ENCODE data around the gene MRPL36.

DNA sequence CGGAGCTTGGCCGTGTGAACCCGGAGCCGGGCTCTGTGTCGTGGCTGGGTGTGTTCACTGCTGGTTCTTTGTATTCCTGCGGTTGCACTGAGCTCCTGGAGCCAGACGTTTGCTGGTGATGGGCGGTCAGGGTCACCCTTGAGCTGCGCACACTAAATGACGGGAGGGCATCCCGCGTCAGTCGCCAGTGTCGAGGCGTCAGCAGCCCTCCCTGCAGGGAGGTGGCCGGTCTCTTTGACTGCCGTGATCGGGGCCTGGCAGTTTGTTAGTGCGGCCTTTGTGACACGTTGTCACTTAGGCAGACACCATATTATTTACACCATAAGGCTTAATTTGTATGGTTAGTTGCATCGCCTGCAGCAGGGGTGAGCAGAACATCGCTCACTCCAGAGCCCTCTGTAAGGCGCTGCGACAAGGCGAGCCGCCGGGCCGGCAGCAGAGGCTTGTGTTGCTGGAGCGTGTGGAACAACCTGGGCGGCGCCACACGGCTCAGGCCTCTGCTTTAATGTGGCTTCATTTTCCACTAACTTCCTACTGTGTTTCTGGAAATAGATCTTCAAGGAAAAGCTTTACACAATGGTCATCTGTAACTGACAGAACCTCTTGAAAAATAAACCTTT, 9.9 kb upstream of the MRPL36 start:
- no peak for TF ChIP-seq POLR2A (IDR thresholded peaks at IDR 0.05)
- no peak for TF ChIP-seq POLR2AphosphoS5 (IDR thresholded peaks at IDR 0.05; ENCODE audit: insufficient read depth in 1 of 2, low read depth in 1 of 2)
- TF ChIP-seq CTCF (IDR thresholded peaks at IDR 0.05), result no peak
